ENCODE data around the gene COA1. TPM values are rescaled to one million over a fixed set of nuclear protein-coding genes. Genes with fewer than 3 reads are reported as not detected.

COA1 gene
- total RNA-seq, 4 donors from 2014 or later, result 31.8 to 53.2 (median 39.8) TPM

DNA sequence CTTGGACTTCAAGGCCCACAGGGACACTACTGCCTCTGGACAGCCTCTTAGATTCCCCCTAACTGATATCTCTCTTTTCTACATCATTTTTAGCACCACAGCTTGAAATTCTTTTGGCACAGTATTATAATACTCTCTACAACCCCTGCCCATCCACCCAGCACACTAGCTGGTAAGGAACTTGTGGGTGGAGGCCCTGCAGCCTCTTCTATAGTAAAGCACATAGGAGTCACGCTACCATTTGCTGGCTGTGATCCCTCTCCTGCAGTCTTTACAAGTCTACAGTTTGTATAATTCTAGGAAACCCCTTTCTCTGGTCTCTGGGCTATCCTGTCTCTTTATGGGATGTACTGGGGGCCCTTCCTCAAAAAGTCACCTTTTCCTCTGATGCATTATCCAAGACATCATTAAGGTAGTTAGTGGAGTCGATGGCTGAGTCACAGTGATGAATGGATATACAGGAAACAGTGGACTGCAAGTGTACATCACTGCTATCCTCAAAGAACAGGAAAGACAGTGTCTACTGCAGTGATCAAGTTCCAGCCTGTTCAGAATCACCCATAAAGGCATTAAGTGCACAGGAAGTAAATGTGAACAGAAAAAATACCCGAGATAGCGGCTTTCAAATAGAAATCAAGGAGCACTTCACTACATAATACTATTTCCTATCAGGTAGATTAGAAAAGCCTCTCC is 92.1 kb downstream of the COA1 start:
- Histone ChIP-seq H3K4me3 (no peak overlapping the region), H3K4me1 (peaks cover 13 to 44% (median 21%) of the 10 kb centered on the region in 4 donors), H3K27me3 (no peaks in the 10 kb centered on the region), H3K27ac (peak overlapping the region in 3 of 4 donors; percentile 44 to 72 (median 55)), H3K36me3 (peaks cover 0 to 18% (median 1%) of the 10 kb centered on the region in 4 donors), H3K9me3 (no peaks in the 10 kb centered on the region)
- 64 to 82% methylated on average over 3 to 4 of the region's 4 CpGs for WGBS, 2 donors (ENCODE audit: low coverage in 1 of 2)
- in situ Hi-C loops (cut with MboI; ENCODE audit: low pct_ligation_motif_present in 1 of 4, low pct_unique_long_range_greater_than_20kb in 1 of 4, low sequenced_read_pairs in 3 of 4), result no loop called here
- TF ChIP-seq POLR2A (IDR thresholded peaks at IDR 0.05) (no peak), EP300 (IDR thresholded peaks at IDR 0.05; ENCODE audit: low read depth) (no peak), POLR2AphosphoS5 (IDR thresholded peaks at IDR 0.05) (no peak)
- TF ChIP-seq, protein P1, sequence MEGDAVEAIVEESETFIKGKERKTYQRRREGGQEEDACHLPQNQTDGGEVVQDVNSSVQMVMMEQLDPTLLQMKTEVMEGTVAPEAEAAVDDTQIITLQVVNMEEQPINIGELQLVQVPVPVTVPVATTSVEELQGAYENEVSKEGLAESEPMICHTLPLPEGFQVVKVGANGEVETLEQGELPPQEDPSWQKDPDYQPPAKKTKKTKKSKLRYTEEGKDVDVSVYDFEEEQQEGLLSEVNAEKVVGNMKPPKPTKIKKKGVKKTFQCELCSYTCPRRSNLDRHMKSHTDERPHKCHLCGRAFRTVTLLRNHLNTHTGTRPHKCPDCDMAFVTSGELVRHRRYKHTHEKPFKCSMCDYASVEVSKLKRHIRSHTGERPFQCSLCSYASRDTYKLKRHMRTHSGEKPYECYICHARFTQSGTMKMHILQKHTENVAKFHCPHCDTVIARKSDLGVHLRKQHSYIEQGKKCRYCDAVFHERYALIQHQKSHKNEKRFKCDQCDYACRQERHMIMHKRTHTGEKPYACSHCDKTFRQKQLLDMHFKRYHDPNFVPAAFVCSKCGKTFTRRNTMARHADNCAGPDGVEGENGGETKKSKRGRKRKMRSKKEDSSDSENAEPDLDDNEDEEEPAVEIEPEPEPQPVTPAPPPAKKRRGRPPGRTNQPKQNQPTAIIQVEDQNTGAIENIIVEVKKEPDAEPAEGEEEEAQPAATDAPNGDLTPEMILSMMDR (IDR thresholded peaks at IDR 0.05), result no peak
- intact Hi-C loops (cut with DNase I; ENCODE audit: low total_unique reads), result no loop called here
- no peak for DNase-seq

GRCh38 chr7:43636093-43636492 is 93.2 kb downstream of the COA1 start:
- WGBS, 2 donors (ENCODE audit: low coverage in 1 of 2), result 76 to 80% methylated on average over 6 of the region's 6 CpGs
- intact Hi-C loops (cut with DNase I; ENCODE audit: low total_unique reads), result no loop called here
- in situ Hi-C loops (cut with MboI; ENCODE audit: low pct_ligation_motif_present in 1 of 4, low pct_unique_long_range_greater_than_20kb in 1 of 4, low sequenced_read_pairs in 3 of 4), result no loop called here
- Histone ChIP-seq H3K4me3 (no peak overlapping the region), H3K27ac (no peak overlapping the region), H3K36me3 (peaks cover 0 to 28% (median 3%) of the 10 kb centered on the region in 4 donors), H3K27me3 (no peaks in the 10 kb centered on the region), H3K4me1 (peaks cover 13 to 44% (median 21%) of the 10 kb centered on the region in 4 donors), H3K9me3 (no peaks in the 10 kb centered on the region)
- TF ChIP-seq EP300 (IDR thresholded peaks at IDR 0.05; ENCODE audit: low read depth) (no peak), POLR2AphosphoS5 (IDR thresholded peaks at IDR 0.05) (no peak), POLR2A (IDR thresholded peaks at IDR 0.05) (no peak)
- TF ChIP-seq, protein P1 (IDR thresholded peaks at IDR 0.05), result no peak
- no peak for DNase-seq

DNA sequence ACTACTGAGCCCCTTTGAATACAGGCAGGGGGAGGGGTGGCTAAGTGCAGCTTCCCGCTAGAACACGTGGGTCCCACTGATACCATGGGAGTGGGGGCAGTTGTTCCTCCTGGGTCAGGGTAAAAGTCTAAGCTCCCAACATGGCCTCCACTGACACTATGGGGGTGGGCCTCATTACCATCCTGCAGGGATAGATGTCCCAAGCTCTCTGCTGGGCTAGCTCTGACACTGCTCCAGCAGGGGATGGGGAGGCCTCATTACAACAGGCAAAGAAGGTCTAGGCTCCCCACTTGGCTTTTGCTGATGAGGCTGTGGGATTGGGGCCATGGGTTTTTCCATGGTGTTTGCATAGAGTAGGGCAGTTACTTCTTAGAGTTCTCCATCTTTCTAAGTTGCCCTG is 94.9 kb downstream of the COA1 start:
- Histone ChIP-seq H3K4me3 (no peak overlapping the region), H3K4me1 (peaks cover under 1 to 28% (median 7%) of the 10 kb centered on the region in 4 donors), H3K27me3 (no peaks in the 10 kb centered on the region), H3K36me3 (peaks cover 0 to 28% (median 5%) of the 10 kb centered on the region in 4 donors), H3K27ac (no peak overlapping the region), H3K9me3 (no peaks in the 10 kb centered on the region)
- 92% methylated on average over 2 of the region's 2 CpGs; no CpG with 5 or more reads in 1 of the 2 donors for WGBS, 2 donors (ENCODE audit: low coverage in 1 of 2)
- in situ Hi-C loops (cut with MboI; ENCODE audit: low pct_ligation_motif_present in 1 of 4, low pct_unique_long_range_greater_than_20kb in 1 of 4, low sequenced_read_pairs in 3 of 4), result loop anchor here in 1 of 4 donors (5.0 kb wide), 1 partner anchor 37 kb away; no protein-coding TSS in a partner anchor
- intact Hi-C loops (cut with DNase I; ENCODE audit: low total_unique reads), result no loop called here
- TF ChIP-seq EP300 (IDR thresholded peaks at IDR 0.05; ENCODE audit: low read depth) (no peak), POLR2A (IDR thresholded peaks at IDR 0.05) (no peak), POLR2AphosphoS5 (IDR thresholded peaks at IDR 0.05) (no peak)
- TF ChIP-seq, protein P1 (IDR thresholded peaks at IDR 0.05), result no peak
- DNase-seq, result no peak

DNA sequence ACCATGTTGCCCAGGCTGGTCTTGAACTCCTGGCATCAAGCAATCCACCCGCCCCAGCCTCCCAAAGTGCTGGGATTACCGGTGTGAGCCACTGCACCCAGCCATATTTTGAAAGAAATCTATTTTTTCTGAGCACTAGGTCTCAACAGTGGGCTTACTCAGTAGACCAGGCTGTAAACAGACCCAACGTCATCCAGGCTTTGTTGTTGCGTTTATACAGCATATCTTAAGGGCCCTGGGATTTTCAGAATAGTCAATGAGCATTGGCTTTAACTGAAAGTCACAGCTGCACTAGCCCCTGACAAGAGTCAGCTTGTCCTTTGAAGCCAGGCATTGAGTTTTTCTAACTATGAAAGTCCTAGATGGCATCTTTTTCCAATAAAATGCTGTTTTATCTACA is 96.6 kb downstream of the COA1 start:
- intact Hi-C loops (cut with DNase I; ENCODE audit: low total_unique reads), result no loop called here
- Histone ChIP-seq H3K9me3 (no peaks in the 10 kb centered on the region), H3K36me3 (peaks cover 0 to 28% (median 5%) of the 10 kb centered on the region in 4 donors), H3K4me1 (peaks cover 0 to 14% (median 0%) of the 10 kb centered on the region in 4 donors), H3K4me3 (no peak overlapping the region), H3K27ac (no peak overlapping the region), H3K27me3 (no peaks in the 10 kb centered on the region)
- TF ChIP-seq EP300 (IDR thresholded peaks at IDR 0.05; ENCODE audit: low read depth) (no peak), POLR2A (IDR thresholded peaks at IDR 0.05) (no peak), POLR2AphosphoS5 (IDR thresholded peaks at IDR 0.05) (no peak)
- TF ChIP-seq, protein P1 (IDR thresholded peaks at IDR 0.05), result no peak
- in situ Hi-C loops (cut with MboI; ENCODE audit: low pct_ligation_motif_present in 1 of 4, low pct_unique_long_range_greater_than_20kb in 1 of 4, low sequenced_read_pairs in 3 of 4), result loop anchor here in 1 of 4 donors (5.0 kb wide), 1 partner anchor 35 kb away; no protein-coding TSS in a partner anchor
- WGBS, 2 donors (ENCODE audit: low coverage in 1 of 2), result 87% methylated on average over 4 of the region's 4 CpGs; no CpG with 5 or more reads in 1 of the 2 donors
- no peak for DNase-seq
